Endothelial cell of hepatic sinusoid (primary cell): Measurements from ENCODE around the gene POFUT2.

Experiments
- in situ Hi-C: cut with HindIII; loops from 2 replicates; pipeline ENCODE4 v1.10.0; 2017; ENCODE audit warnings: low sequenced_read_pairs

The POFUT2 gene

GRCh38 chr21:45327441-45328197, 39.9 kb upstream of the POFUT2 start:
- in situ Hi-C loops, result loop anchor here (5.0 kb wide), 1 partner anchor 130 kb away; no protein-coding TSS in a partner anchor

GRCh38 chr21:45326891-45327440, 39.3 kb upstream of the POFUT2 start:
- in situ Hi-C loops, result loop anchor here (5.0 kb wide), 1 partner anchor 130 kb away; no protein-coding TSS in a partner anchor

GRCh38 chr21:45326169-45326851, 38.6 kb upstream of the POFUT2 start:
- in situ Hi-C loops, result loop anchor here (5.0 kb wide), 1 partner anchor 131 kb away; no protein-coding TSS in a partner anchor

GRCh38 chr21:45325206-45326168, 37.8 kb upstream of the POFUT2 start:
- in situ Hi-C loops, result loop anchor here (5.0 kb wide), 1 partner anchor 132 kb away; no protein-coding TSS in a partner anchor

DNA sequence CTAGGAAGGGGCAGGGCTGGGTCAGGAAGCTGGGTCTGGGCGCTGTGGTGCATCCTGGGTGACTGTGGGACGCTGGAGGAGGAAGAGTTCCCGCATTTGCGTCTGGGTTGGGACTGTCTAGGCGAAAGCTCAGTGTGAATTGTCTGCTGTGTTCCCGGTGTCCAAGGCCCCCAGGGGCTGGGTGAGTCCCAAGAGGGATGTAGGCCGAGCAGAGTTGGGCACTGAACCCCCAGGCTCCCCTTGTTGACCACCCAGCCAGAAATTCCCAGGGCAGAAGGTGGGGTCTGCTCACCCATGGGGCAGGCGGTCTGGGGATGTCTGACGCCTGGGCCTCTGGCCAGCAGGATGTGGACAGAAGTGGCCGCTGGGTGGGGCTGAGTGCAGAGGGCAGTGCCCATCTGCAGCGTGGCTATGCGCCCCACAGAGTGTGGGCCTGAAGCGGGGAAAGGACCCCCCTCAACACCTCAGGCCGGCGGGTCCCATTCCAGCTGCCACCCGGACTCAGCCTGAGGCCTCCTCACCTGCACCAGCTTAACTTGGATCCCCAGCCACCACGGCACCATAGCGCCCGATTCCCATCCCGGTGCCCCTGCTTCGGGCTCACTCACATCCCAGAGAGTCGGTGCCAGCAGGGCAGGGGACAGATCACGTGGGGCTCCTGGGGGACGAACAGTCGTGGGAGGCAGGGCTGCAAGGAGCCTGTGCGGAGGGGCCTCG, 37.0 kb upstream of the POFUT2 start:
- in situ Hi-C loops, result loop anchor here (5.0 kb wide), 1 partner anchor 133 kb away; no protein-coding TSS in a partner anchor

GRCh38 chr21:45323487-45324311, 36.0 kb upstream of the POFUT2 start:
- in situ Hi-C loops, result no loop called here

DNA sequence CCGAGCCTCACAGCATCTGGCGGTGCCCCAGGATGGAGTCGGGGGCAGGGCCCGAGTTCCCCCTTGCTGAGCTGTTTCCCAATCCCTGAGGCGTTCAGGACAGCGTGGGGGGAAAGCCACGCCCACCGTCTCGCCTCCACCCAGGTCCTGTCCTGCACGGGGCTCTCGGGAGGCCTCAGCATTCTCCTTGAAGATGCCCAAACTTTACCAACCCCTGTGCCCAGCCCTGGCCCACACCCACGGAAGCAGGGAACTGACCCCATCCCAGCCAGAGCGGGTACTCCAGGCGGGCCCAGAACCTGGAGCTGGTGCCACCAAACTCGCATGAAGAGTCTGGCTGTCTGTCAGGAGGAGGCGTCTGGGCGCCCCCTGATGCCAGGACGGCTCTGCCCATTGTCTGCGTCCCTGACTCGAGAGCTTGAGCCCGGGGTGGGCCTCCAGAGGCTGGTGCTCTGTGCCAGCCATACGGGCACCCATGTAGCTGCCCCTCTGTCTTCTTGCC, 35.3 kb upstream of the POFUT2 start:
- in situ Hi-C loops, result no loop called here

DNA sequence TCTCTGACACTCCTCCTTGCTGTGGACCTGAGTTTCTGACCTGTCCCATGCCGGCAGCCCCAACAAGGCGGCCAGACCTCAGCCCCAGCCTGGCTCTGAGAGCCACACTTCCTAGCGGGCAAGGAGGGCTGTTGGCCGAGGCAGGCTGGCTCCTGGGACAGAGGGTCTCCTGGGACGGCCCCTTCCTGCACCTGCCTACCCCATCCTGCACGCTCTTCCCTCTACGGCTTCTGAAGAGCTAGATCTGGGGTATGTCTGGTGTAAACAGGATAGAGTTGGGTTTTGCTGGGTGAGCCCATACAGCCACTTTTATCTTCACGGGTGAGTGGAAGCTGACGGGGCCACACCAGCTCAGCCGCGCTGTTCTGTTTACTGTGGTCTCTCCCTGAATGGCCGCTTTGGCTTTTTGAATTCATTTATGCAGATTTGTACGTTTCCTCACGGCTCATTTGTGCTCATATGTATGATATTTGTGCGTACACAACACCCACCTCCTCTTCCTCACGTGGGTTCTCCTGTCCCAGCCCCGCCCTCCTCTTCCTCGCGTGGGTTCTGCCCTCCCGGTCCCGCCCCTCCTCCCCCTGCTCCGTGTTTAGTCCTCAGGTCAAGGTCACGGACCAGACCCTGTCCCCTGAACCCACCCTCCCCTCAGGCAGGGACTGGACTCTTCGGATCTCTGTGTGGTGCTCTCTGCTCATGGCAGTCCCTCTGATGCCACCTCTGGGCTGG, 34.7 kb upstream of the POFUT2 start:
- in situ Hi-C loops, result no loop called here

- in situ Hi-C loops, result no loop called here
Measured at GRCh38 chr21:45320261-45321025, 32.7 kb upstream of the POFUT2 start.

DNA sequence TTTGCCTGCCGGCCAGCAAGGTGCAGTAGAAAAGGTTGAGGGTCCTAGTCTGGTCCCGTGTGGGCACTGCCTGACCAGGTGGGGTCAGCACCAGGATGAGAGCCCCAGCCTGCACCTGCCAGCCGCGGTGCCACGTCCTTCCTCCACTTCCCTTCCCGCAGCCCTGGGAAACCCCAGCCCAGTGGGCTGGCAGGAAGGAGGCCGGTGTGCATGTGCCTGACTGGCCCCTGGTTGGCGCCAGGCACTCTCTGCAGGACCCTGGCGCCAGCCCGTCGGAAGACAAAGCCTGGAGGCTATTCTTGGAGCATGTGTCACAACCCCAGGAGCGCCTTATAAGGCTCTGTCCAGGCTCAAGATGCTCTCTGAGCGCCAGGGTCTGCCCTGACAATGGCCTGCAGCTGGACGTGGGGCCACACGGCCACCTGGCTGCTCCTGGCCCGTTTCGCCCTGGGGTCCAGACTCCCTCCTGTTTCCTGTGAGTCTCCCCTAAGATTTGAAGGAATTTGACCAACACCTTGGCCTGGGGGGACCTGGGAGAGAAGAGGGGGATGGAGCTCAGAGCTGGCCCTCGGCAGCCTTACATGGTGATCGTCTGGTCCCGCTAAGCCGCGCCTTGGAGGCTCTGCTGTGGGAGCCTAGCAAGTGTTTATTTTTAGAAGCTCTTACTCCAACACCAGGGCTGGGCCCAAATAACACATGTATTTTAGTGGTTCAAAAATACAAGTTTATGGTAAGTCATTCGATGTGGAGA, 31.9 kb upstream of the POFUT2 start:
- in situ Hi-C loops, result no loop called here

DNA sequence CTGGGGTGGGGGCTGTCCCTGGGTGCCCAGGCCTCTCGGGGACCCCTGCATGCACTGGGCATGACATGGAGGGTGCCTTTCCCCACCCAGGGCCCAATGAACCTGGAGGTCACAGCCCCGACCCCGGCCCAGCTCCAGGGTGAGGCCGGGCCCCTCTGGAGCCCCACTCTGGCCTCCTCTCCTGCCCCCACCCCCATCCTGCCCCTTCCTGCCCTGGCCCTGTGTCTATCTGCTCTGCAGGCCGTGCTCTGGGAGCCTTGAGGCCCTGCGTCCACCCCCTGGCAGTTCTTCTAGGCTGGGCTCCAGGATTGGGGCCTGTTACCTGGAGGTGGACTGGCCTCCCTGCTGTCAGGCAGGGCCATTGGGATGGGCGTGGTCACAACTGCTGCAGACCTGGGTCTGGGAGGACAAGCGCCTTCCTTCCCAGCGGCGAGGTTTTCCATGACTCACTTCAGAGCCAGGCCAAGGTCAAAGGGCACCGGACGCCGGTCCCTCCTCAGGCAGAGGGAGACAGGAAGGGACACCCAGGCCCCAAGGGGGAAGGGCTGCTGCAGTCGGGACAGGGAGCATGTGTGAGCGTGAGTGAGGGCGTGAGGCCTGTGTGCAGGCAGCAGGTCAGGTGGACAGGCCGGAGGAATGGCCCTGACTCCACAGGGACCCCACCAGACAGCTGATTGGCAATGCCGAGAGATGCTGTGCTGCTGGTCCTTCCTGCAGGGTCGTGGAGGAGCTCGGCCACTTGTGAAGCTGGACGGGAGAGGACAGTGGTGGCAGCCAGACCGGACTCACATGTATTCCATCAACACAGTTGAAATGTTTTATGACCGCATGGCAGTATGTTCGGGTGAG, 31.1 kb upstream of the POFUT2 start:
- in situ Hi-C loops, result no loop called here

DNA sequence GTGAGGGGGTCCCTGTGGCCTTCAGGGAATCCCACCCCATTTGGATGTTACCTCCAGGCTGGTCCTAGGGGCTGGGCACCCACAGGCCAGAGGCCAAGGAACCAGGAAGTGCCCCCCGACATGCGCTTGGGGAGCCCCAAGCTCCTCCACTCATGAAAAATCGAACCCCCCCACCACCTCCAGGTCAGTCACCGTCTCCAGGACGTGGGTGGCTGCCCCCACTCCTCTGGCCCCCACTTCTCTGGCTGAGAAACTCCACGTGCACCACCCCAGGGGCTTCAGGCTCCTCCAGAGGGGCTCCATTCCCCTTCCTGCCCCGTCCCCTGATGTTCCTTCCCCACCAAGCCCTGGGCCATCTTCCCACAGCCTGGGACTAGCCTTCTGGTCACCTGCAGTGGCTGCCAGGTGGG, 30.5 kb upstream of the POFUT2 start:
- in situ Hi-C loops, result no loop called here

- in situ Hi-C loops, result no loop called here
Measured at GRCh38 chr21:45317398-45318145, 29.9 kb upstream of the POFUT2 start.

DNA sequence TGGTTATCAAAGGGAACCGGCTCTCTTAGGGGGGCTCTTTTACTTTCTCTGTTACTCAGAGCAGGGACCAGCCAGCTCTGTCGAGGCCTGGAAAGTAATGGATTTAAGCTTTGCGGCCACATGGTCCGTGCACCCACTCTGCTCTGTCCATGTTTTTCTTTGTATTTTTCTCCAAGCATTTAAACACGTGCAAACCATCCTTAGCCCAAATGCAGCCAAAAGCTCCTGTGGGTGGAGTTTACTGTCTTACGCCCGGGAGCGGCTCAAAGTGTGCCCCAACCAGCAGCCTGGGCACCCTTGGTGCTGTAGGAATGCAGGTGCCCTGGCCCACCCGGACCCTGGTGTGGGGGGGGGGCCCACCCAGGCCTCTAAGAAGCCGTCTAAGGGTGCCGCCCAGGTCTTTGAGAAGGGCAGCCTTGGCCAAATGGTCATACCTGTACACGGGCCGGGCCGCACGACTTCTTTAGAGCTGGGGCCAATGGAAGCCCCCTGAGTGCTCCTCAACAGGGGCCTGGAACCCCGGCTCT, 29.2 kb upstream of the POFUT2 start:
- in situ Hi-C loops, result no loop called here
